Stomach (tissue), 8 donors: ENCODE results near the gene RLF. TPM values are rescaled to one million over a fixed set of nuclear protein-coding genes. Genes with fewer than 3 reads are reported as not detected.

Experiments used
- polyA plus RNA-seq, 3 donors: library from polyadenylated mRNA; stranded (reverse); fragments of 200-250 nt; gene quantifications; one replicate each; pipeline ENCODE4 v1.2.3, GENCODE V29; 2013
- small RNA-seq, 4 donors: library from RNA; depleted of rRNA; stranded (forward); fragments of <200 nt; gene quantifications; one replicate each; pipeline ENCODE3, GENCODE V24; 2016
- total RNA-seq, 5 donors: library from RNA; depleted of rRNA; stranded (reverse); fragments of >200 nt; gene quantifications; one replicate each; pipeline versions ENCODE4 v1.1.0 to v1.2.3, GENCODE V29; 2014 to 2016
- donor health status: healthy with polysubstance abuse.
- donor health status: Bipolar disorder and iron deficiency.
- donor health status: healthy.

Gene RLF
- total and polyA plus RNA-seq, 8 donors, result 3.1 to 38.7 (median 14.6) TPM

Small RNA genes within 50 kb of the gene (small RNA-seq; reads per million reads assigned to genes)
- 0 reads per million in 4 donors for gene RNU6-1237P

Other genes starting within 250 kb of the RLF start
- 10 to 100 TPM in 1 of 5 donors, 1 to 10 TPM in 3, not detected in 1; 2.0 to 16.1 (median 7.0) TPM for gene MFSD2A, start 206.2 kb upstream of the RLF start, total RNA-seq
- 1 to 10 TPM in 1 of 3 donors, under 1 TPM in 2; 0.75 to 9.1 (median 0.76) TPM for gene MFSD2A, start 206.2 kb upstream of the RLF start, polyA plus RNA-seq
- gene CAP1, start 120.7 kb upstream of the RLF start, total RNA-seq, result 100 to 1,000 TPM in 4 of 5 donors, 10 to 100 TPM in 1; 99.1 to 252 (median 145) TPM
- 100 to 1,000 TPM in 2 of 3 donors, 10 to 100 TPM in 1; 95.5 to 185 (median 162) TPM for gene CAP1, start 120.7 kb upstream of the RLF start, polyA plus RNA-seq
- gene PPT1, start 64.1 kb upstream of the RLF start, total RNA-seq, result 10 to 100 TPM in 4 of 5 donors, 1 to 10 TPM in 1; 3.5 to 79.9 (median 39.6) TPM
- 10 to 100 TPM; 19.7 to 34.6 (median 32.1) TPM for gene PPT1, start 64.1 kb upstream of the RLF start, polyA plus RNA-seq
- gene TMCO2, start 86.5 kb downstream of the RLF start, total RNA-seq, result not detected
- gene TMCO2, start 86.5 kb downstream of the RLF start, polyA plus RNA-seq, result not detected
- 10 to 100 TPM in 4 of 5 donors, 1 to 10 TPM in 1; 7.8 to 67.7 (median 23.2) TPM for gene ZMPSTE24, start 96.8 kb downstream of the RLF start, total RNA-seq
- 10 to 100 TPM in 2 of 3 donors, 1 to 10 TPM in 1; 9.6 to 14.3 (median 14.1) TPM for gene ZMPSTE24, start 96.8 kb downstream of the RLF start, polyA plus RNA-seq
- gene COL9A2, start 155.9 kb downstream of the RLF start, total RNA-seq, result 10 to 100 TPM in 4 of 5 donors, 1 to 10 TPM in 1; 7.2 to 79.0 (median 30.3) TPM
- gene COL9A2, start 155.9 kb downstream of the RLF start, polyA plus RNA-seq, result 10 to 100 TPM in 1 of 3 donors, 1 to 10 TPM in 2; 5.7 to 19.1 (median 7.5) TPM
- 10 to 100 TPM; 21.6 to 58.0 (median 35.9) TPM for gene SMAP2, start 212.3 kb downstream of the RLF start, total RNA-seq
- 10 to 100 TPM; 22.4 to 50.4 (median 27.8) TPM for gene SMAP2, start 212.3 kb downstream of the RLF start, polyA plus RNA-seq